Measurements from ENCODE around the gene ELL.

The ELL gene

DNA sequence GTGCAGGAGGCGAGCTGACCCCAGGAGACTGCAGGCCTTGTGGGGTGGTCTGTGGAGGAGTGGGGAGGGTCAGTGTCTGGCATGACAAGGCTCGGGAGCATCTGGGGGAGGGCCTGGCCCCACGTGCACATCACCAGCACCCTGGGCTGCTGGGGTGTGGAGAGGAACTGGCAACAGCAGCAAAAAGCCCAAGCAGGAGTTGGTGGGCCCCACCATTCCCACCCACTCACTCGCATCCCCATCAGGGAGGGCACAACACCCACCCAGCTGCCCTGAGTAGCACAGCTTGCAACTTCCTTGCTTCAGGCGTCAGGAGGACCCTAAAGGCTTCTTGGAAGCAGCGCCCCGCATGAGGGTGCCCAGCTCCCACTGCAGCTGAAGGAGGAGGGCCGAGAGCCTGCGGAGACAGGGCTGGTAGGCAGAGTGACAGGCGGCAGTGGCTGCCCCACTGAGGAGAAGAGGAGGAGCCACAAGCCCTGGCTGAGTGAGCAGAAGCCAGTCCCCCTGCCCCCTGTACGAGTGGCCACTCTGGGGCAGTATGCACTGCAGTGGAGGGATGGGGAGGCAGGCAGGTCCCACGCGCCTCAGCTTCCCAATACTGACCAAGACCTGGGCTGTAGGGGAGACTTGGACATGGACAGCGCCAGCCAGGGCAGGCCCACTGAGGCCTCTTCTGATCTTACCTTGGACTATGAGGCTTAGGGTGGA is 26.5 kb downstream of the ELL start:
- no peak for TF ChIP-seq CTCF (conservative IDR thresholded peaks at IDR 0.05; ENCODE audit: control insufficient read depth, insufficient read depth, low read depth, low read length)
- H3K4me3 ChIP-seq (ENCODE audit: control insufficient read depth, low read depth, low read length): no peak overlapping the region
- DNase-seq (ENCODE audit: low read depth): no peak

DNA sequence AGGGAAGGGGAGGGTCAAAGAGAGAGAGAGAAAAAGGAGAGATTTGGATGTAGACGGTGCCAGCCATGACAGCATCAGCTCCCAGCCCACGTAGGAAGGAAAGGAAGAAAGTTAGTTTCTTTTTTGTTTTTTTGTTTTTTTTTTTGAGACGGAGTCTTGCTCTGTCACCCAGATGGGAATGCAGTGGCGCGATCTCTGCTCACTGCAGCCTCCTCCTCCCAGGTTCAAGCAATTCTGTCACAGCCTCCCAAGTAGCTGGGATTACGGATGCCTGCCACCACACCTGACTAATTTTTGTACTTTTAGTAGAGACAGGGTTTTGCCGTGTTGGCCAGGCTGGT is 27.6 kb downstream of the ELL start:
- TF ChIP-seq CTCF (conservative IDR thresholded peaks at IDR 0.05; ENCODE audit: control insufficient read depth, insufficient read depth, low read depth, low read length): no peak
- DNase-seq (ENCODE audit: low read depth): peak; percentile 64
- H3K4me3 ChIP-seq (ENCODE audit: control insufficient read depth, low read depth, low read length): no peak overlapping the region

DNA sequence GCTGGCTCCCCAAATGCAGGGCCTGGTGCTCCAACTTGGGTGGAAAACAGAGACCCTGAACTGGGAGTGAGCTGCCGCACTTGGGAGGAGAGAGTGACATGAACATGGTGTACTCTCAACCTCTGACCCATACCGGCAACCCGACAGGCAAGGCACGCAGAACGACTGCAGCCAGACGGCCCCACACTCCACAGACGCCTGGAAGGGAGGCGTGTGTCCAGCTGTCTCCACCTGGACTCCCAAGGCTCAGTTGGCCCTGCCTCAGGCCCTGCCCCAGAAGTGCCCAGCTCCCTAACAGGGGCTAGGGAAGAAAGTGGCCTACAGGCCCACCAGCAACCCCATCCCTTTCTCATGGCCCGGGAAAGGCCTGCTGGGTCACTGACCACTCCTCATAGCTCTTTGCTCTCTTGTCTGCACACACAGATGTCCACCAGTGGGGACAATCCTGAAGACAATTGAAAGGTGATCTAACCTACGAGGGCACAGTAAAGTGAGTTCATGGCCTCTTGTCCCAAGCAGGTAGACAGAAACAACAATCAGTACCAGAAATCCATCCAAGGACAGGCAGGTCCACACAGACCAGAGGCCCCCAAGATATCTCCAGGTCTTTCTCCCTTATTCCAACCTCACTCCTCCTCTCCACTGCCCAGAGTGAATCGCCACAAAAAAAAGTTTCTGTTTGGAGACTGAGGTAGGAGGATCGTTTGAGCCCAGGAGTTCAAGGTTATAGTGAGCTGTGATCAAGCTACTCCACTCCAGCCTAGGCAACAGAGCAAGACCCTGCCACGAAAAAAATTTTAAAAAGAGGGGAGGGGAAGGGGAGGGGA is 28.2 kb downstream of the ELL start:
- H3K4me3 ChIP-seq (ENCODE audit: control insufficient read depth, low read depth, low read length): no peak overlapping the region
- no peak for TF ChIP-seq CTCF (conservative IDR thresholded peaks at IDR 0.05; ENCODE audit: control insufficient read depth, insufficient read depth, low read depth, low read length)
- DNase-seq (ENCODE audit: low read depth): no peak

- no peak overlapping the region for H3K4me3 ChIP-seq (ENCODE audit: control insufficient read depth, low read depth, low read length)
- TF ChIP-seq CTCF (conservative IDR thresholded peaks at IDR 0.05; ENCODE audit: control insufficient read depth, insufficient read depth, low read depth, low read length): no peak
- DNase-seq (ENCODE audit: low read depth): no peak
Measured at GRCh38 chr19:18491995-18492953, 29.6 kb downstream of the ELL start.

- no peak for DNase-seq (ENCODE audit: low read depth)
- no peak for TF ChIP-seq CTCF (conservative IDR thresholded peaks at IDR 0.05; ENCODE audit: control insufficient read depth, insufficient read depth, low read depth, low read length)
- H3K4me3 ChIP-seq (ENCODE audit: control insufficient read depth, low read depth, low read length): no peak overlapping the region
Measured at GRCh38 chr19:18490728-18491127, 31.1 kb downstream of the ELL start.

- no peak overlapping the region for H3K4me3 ChIP-seq (ENCODE audit: control insufficient read depth, low read depth, low read length)
- DNase-seq (ENCODE audit: low read depth): no peak
- TF ChIP-seq CTCF (conservative IDR thresholded peaks at IDR 0.05; ENCODE audit: control insufficient read depth, insufficient read depth, low read depth, low read length): no peak
Measured at GRCh38 chr19:18489627-18490184, 32.2 kb downstream of the ELL start.
